A549 (cell line): ENCODE results near the gene ITGBL1. TPM values are rescaled to one million over a fixed set of nuclear protein-coding genes. Genes with fewer than 3 reads are reported as not detected.

Experiments used
- ATAC-seq, 2 experiments: fragments of 200-7000 bp in 1 of 2; fragments of >200 bp in 1 of 2; cut with Nextera tagmentation in 1 of 2; cut with Tn5 transposase in 1 of 2; 3 replicates each; pipeline versions ENCODE4 v1.8.0 to v1.9.1; 2018 to 2020; ENCODE audit warnings: mild to moderate bottlenecking in 1 of 2, moderate library complexity in 1 of 2
- CTCF ChIA-PET: fragments of 300-600 bp; sonication (Branson Sonifier 250); formaldehyde crosslinking; extraction: SDS; loops from one replicate; lab custom pipeline; 2021; ENCODE audit warnings: antibody characterized with exemption, inconsistent platforms; lab: Yijun Ruan, JAX
- POLR2A ChIA-PET: fragments of 350-600 bp; formaldehyde crosslinking; extraction: SDS; loops from one replicate; lab custom pipeline; 2021; ENCODE audit warnings: antibody characterized with exemption, inconsistent platforms; lab: Yijun Ruan, JAX
- DNase-seq, 2 experiments: peaks; one replicate each; pipeline versions ENCODE4 v3.0.0 to v3.0.0-alpha.2; 2011 to 2016; ENCODE audit warnings: low read depth in 1 of 2, low spot score in 1 of 2
- FAIRE-seq: peaks from 2 replicates; lab custom pipeline; 2011; peaks lifted over from hg19 to GRCh38; lab: Jason Lieb, UNC
- H3K27ac ChIP-seq, 2 experiments: fragments of >200 bp; sonication (Bioruptor Twin); formaldehyde crosslinking; 3 replicates each; pipeline ENCODE4 v1.5.1; 2016 to 2017
- H3K4me1 ChIP-seq: fragments of >200 bp; sonication (Bioruptor Twin); formaldehyde crosslinking; 3 replicates; pipeline ENCODE4 v1.6.1; 2016
- H3K4me2 ChIP-seq: fragments of >200 bp; sonication (Bioruptor Twin); formaldehyde crosslinking; 3 replicates; pipeline ENCODE4 v1.6.1; 2016
- H3K4me3 ChIP-seq: fragments of >200 bp; sonication (Bioruptor Twin); formaldehyde crosslinking; 3 replicates; pipeline ENCODE4 v1.5.1; 2016
- H3K9me3 ChIP-seq: fragments of >200 bp; sonication (Bioruptor Twin); formaldehyde crosslinking; 3 replicates; pipeline ENCODE4 v1.6.1; 2016
- CBX2 ChIP-seq: fragments of 200-600 bp; sonication (generic); IDR thresholded peaks from 2 replicates; pipeline ENCODE4 v1.6.1; 2016; ENCODE audit warnings: low read depth, mild to moderate bottlenecking, borderline replicate concordance
- CBX8 ChIP-seq: fragments of 200-600 bp; sonication (generic); IDR thresholded peaks from 2 replicates; pipeline ENCODE4 v1.6.1; 2016
- CHD4 ChIP-seq: fragments of 200-600 bp; sonication (generic); IDR thresholded peaks from 2 replicates; pipeline ENCODE4 v1.6.1; 2016; ENCODE audit warnings: antibody characterized with exemption, mild to moderate bottlenecking, borderline replicate concordance
- EP300 ChIP-seq, 2 experiments: fragments of >200 bp; sonication (Bioruptor Twin); formaldehyde crosslinking; IDR thresholded peaks; 2 replicates in 1 of 2; 3 replicates in 1 of 2; pipeline ENCODE4 v1.6.1; 2016 to 2017
- ESRRA ChIP-seq: fragments of 150-350 bp; IDR thresholded peaks from 2 replicates; pipeline ENCODE4 v1.6.1; 2014; ENCODE audit warnings: mild to moderate bottlenecking, low read length, borderline replicate concordance
- FOXS1 ChIP-seq: fragments of 250-450 bp; sonication (Bioruptor Pico); IDR thresholded peaks from 2 replicates; pipeline ENCODE4 v1.5.0; 2020; ENCODE audit warnings: mild to moderate bottlenecking, moderate library complexity
- GATA3 ChIP-seq: IDR thresholded peaks from 2 replicates; pipeline ENCODE4 v1.6.1; 2012; ENCODE audit warnings: borderline replicate concordance
- HOXA7 ChIP-seq: fragments of 250-450 bp; sonication (Bioruptor Pico); IDR thresholded peaks from 2 replicates; pipeline ENCODE4 v1.5.0; 2020; ENCODE audit warnings: mild to moderate bottlenecking, moderate library complexity
- HOXB5 ChIP-seq: fragments of 250-450 bp; sonication (Bioruptor Pico); IDR thresholded peaks from 2 replicates; pipeline ENCODE4 v1.5.0; 2020; ENCODE audit warnings: mild to moderate bottlenecking, moderate library complexity
- JUNB ChIP-seq: fragments of >200 bp; sonication (Bioruptor Twin); formaldehyde crosslinking; IDR thresholded peaks from 2 replicates; pipeline ENCODE4 v1.6.1; 2016
- KDM1A ChIP-seq: fragments of 200-600 bp; sonication (generic); IDR thresholded peaks from 2 replicates; pipeline ENCODE4 v1.6.1; 2016; ENCODE audit warnings: low read depth, mild to moderate bottlenecking
- MAFK ChIP-seq: fragments of 450-650 bp; IDR thresholded peaks from 2 replicates; pipeline ENCODE4 v1.6.1; 2014; ENCODE audit not compliant: partially characterized antibody
- MAZ ChIP-seq: fragments of 150-350 bp; IDR thresholded peaks from 2 replicates; pipeline ENCODE4 v1.6.1; 2014; ENCODE audit warnings: antibody characterized with exemption, low read depth, low read length, borderline replicate concordance
- NPAS2 ChIP-seq: fragments of 250-450 bp; sonication (Bioruptor Pico); IDR thresholded peaks from 2 replicates; pipeline ENCODE4 v1.8.0; 2022; ENCODE audit warnings: mild to moderate bottlenecking, moderate library complexity, borderline replicate concordance
- NR3C1 ChIP-seq: fragments of >200 bp; sonication (Bioruptor Twin); formaldehyde crosslinking; IDR thresholded peaks from 3 replicates; pipeline ENCODE4 v1.6.1; 2017
- RFX5 ChIP-seq: fragments of 450-650 bp; IDR thresholded peaks from 2 replicates; pipeline ENCODE4 v1.7.1; 2014; ENCODE audit warnings: antibody characterized with exemption, mild to moderate bottlenecking, moderate library complexity
- SREBF2 ChIP-seq: fragments of 450-650 bp; IDR thresholded peaks from 2 replicates; pipeline ENCODE4 v1.6.1; 2014; ENCODE audit warnings: mild to moderate bottlenecking, moderate library complexity
- TFCP2L1 ChIP-seq: fragments of 250-450 bp; sonication (Bioruptor Pico); IDR thresholded peaks from 2 replicates; pipeline ENCODE4 v1.5.0; 2021; ENCODE audit warnings: mild to moderate bottlenecking
- TP53 ChIP-seq: fragments of 250-450 bp; sonication (Bioruptor Pico); IDR thresholded peaks from 2 replicates; pipeline ENCODE4 v1.5.0; 2021; ENCODE audit warnings: mild to moderate bottlenecking, moderate library complexity
- ZC3H11A ChIP-seq: fragments of 450-650 bp; IDR thresholded peaks from 2 replicates; pipeline ENCODE4 v1.6.1; 2014; ENCODE audit warnings: antibody characterized with exemption, mild to moderate bottlenecking
- ZFP36 ChIP-seq: fragments of 450-650 bp; IDR thresholded peaks from 2 replicates; pipeline ENCODE4 v1.6.1; 2014; ENCODE audit warnings: borderline replicate concordance; ENCODE audit not compliant: partially characterized antibody
- WGBS: methylation state at CpG from one replicate; pipeline ENCODE4 v1.1.6; 2017; ENCODE audit errors: missing lambda C conversion rate; 5-methylcytosine and 5-hydroxymethylcytosine counted together
- polyA plus RNA-seq, 4 experiments: library from polyadenylated mRNA; depleted of rRNA in 3 of 4; stranded (reverse); fragments of >200 nt; fragmentation: RNase III in 1 of 4; extraction: RNeasy Plus Mini Kit Qiagen cat#74134 plus additional on column Dnase treatment in 1 of 4; gene quantifications; 2 replicates in 3 of 4; 3 replicates in 1 of 4; pipeline ENCODE4 v1.2.3, GENCODE V29; 2011 to 2017
- TF ChIP-seq, protein P1 (sequence below): fragments of 450-650 bp; IDR thresholded peaks from 2 replicates; pipeline ENCODE4 v1.6.1; 2014; ENCODE audit warnings: antibody characterized with exemption
- TF ChIP-seq, protein P2 (sequence below): fragments of 200-600 bp; sonication (generic); IDR thresholded peaks from 2 replicates; pipeline ENCODE4 v1.6.1; 2016; ENCODE audit warnings: antibody characterized with exemption, mild to moderate bottlenecking, moderate library complexity
- TF ChIP-seq, protein P3 (sequence below): IDR thresholded peaks from 2 replicates; pipeline ENCODE4 v1.6.1; 2012
- TF ChIP-seq, protein P4 (sequence below): fragments of 250-450 bp; sonication (Bioruptor Pico); IDR thresholded peaks from 2 replicates; pipeline ENCODE4 v1.5.0; 2021; ENCODE audit warnings: mild to moderate bottlenecking, moderate library complexity, borderline replicate concordance

ITGBL1 gene
- polyA plus RNA-seq, 2 of the 4 experiments (the other 2 are of a cell fraction) = 0.40 to 1.3 TPM

DNA sequence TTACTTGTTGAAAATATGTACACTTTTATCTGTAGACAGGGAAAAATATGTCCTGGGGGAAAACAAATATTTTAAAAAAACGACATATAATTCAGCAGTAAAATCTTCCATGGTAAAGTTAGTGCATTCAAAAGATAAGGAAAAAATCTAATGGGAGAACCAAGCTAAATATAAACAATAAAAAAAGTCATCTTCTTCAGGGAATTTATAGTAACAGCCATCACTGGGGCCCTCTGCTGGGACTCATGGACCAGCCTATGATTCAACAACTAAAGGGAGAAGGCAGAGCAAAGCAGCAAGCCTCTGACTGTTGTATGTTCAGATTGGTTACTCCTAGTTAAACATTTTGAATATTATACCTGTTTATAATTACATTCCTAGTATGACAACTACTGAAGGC lies 93.0 kb downstream of the ITGBL1 start:
- H3K4me3 ChIP-seq = no peak overlapping the region
- no peak for DNase-seq
- CTCF ChIA-PET = interaction anchor here (0.5 to 1.2 kb wide), 3 partner anchors 10 to 158 kb away, joined by 3 read pairs; no protein-coding TSS in a partner anchor
- WGBS = 33% methylated on average over 1 of the region's 1 CpG
- POLR2A ChIA-PET = no interaction called here
- H3K4me2 ChIP-seq = no peak overlapping the region
- no peak overlapping the region for H3K27ac ChIP-seq
- no peaks in the 10 kb centered on the region for H3K9me3 ChIP-seq
- TF ChIP-seq SREBF2 (no peak), KDM1A (no peak), ESRRA (no peak), HOXA7 (CRISPR knock-in tag) (no peak), CBX2 (no peak), ZC3H11A (no peak), TFCP2L1 (CRISPR knock-in tag) (no peak), RFX5 (no peak), NPAS2 (CRISPR knock-in tag) (no peak), CBX8 (no peak), NR3C1 (no peak), ZFP36 (no peak), GATA3 (no peak)
- TF ChIP-seq, protein P1, sequence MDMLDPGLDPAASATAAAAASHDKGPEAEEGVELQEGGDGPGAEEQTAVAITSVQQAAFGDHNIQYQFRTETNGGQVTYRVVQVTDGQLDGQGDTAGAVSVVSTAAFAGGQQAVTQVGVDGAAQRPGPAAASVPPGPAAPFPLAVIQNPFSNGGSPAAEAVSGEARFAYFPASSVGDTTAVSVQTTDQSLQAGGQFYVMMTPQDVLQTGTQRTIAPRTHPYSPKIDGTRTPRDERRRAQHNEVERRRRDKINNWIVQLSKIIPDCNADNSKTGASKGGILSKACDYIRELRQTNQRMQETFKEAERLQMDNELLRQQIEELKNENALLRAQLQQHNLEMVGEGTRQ = no peak
- TF ChIP-seq, protein P2, sequence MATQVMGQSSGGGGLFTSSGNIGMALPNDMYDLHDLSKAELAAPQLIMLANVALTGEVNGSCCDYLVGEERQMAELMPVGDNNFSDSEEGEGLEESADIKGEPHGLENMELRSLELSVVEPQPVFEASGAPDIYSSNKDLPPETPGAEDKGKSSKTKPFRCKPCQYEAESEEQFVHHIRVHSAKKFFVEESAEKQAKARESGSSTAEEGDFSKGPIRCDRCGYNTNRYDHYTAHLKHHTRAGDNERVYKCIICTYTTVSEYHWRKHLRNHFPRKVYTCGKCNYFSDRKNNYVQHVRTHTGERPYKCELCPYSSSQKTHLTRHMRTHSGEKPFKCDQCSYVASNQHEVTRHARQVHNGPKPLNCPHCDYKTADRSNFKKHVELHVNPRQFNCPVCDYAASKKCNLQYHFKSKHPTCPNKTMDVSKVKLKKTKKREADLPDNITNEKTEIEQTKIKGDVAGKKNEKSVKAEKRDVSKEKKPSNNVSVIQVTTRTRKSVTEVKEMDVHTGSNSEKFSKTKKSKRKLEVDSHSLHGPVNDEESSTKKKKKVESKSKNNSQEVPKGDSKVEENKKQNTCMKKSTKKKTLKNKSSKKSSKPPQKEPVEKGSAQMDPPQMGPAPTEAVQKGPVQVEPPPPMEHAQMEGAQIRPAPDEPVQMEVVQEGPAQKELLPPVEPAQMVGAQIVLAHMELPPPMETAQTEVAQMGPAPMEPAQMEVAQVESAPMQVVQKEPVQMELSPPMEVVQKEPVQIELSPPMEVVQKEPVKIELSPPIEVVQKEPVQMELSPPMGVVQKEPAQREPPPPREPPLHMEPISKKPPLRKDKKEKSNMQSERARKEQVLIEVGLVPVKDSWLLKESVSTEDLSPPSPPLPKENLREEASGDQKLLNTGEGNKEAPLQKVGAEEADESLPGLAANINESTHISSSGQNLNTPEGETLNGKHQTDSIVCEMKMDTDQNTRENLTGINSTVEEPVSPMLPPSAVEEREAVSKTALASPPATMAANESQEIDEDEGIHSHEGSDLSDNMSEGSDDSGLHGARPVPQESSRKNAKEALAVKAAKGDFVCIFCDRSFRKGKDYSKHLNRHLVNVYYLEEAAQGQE = no peak
- no peaks in the 10 kb centered on the region for H3K4me1 ChIP-seq
- FAIRE-seq = no peak
- no peak for ATAC-seq

DNA sequence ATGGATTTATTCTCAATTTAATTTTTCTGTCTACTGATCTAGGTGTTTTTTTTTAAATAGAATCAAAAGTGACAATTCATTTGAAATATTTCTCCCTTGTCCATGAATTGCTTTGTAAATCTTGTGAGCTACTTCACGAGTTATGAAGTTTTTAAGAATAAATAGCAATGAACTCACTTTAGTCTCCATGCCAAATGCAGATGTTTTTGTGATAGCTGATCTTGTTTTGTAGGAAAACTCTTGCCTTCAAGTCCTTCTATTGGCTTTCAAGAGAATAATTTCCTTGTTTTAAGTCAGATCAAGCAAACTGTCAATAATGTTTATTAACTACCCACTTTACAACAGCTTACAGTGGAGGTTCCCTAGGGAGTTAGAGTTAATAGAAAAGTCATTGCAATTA lies 99.8 kb downstream of the ITGBL1 start:
- ChIA-PET POLR2A (no interaction called here), CTCF (no interaction called here)
- 40% methylated on average over 1 of the region's 1 CpG for WGBS
- no peak for FAIRE-seq
- H3K4me2 ChIP-seq = no peak overlapping the region
- H3K4me3 ChIP-seq = no peak overlapping the region
- no peak overlapping the region for H3K27ac ChIP-seq
- no peak for TF ChIP-seq FOXS1 (CRISPR knock-in tag)
- TF ChIP-seq JUNB = no peak
- TF ChIP-seq MAZ = no peak
- TF ChIP-seq NPAS2 (CRISPR knock-in tag) = no peak
- no peak for TF ChIP-seq NR3C1
- TF ChIP-seq HOXB5 (CRISPR knock-in tag) = no peak
- TF ChIP-seq MAFK = no peak
- TF ChIP-seq, protein P3, sequence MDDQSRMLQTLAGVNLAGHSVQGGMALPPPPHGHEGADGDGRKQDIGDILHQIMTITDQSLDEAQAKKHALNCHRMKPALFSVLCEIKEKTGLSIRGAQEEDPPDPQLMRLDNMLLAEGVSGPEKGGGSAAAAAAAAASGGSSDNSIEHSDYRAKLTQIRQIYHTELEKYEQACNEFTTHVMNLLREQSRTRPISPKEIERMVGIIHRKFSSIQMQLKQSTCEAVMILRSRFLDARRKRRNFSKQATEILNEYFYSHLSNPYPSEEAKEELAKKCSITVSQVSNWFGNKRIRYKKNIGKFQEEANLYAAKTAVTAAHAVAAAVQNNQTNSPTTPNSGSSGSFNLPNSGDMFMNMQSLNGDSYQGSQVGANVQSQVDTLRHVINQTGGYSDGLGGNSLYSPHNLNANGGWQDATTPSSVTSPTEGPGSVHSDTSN = no peak
- no peak for ATAC-seq
- no peak for DNase-seq
- H3K9me3 ChIP-seq = no peaks in the 10 kb centered on the region
- 0 out of 3 replicates have a peak, but pooled peaks cover 3% of the 10 kb centered on the region for H3K4me1 ChIP-seq

DNA sequence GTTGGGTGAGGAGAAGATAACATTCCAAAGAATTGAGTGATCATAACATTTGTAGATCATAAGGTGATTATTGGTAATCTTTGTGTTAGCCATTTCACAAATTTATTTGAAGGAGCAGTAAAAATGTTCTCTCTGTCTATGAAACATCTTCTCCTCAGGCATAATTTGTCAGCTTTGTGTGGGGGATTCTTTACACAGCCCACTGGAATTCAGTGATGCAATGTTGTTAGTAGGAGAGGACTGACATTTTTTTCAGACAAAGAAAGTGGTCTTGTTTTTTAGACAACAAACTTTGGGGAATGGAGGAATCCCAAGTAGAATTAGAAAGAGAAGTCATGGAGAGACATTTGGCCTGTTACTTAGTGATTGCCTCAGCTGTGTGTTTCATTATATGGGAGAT lies 100.3 kb downstream of the ITGBL1 start:
- H3K4me1 ChIP-seq = 0 out of 3 replicates have a peak, but pooled peaks cover 3% of the 10 kb centered on the region
- ATAC-seq = no peak

More for the DNA sequence above, 100.3 kb downstream of the ITGBL1 start:
- FAIRE-seq (no peak), DNase-seq (no peak)
- POLR2A ChIA-PET = no interaction called here
- CTCF ChIA-PET = no interaction called here
- H3K4me2 ChIP-seq = no peak overlapping the region
- H3K27ac ChIP-seq = no peak overlapping the region
- H3K4me3 ChIP-seq = no peak overlapping the region
- H3K9me3 ChIP-seq = no peaks in the 10 kb centered on the region
- TF ChIP-seq TP53 (CRISPR knock-in tag) (no peak), CBX8 (no peak), EP300 (IDR thresholded peaks at IDR 0.05) (no peak), CHD4 (no peak)
- TF ChIP-seq, protein P4, sequence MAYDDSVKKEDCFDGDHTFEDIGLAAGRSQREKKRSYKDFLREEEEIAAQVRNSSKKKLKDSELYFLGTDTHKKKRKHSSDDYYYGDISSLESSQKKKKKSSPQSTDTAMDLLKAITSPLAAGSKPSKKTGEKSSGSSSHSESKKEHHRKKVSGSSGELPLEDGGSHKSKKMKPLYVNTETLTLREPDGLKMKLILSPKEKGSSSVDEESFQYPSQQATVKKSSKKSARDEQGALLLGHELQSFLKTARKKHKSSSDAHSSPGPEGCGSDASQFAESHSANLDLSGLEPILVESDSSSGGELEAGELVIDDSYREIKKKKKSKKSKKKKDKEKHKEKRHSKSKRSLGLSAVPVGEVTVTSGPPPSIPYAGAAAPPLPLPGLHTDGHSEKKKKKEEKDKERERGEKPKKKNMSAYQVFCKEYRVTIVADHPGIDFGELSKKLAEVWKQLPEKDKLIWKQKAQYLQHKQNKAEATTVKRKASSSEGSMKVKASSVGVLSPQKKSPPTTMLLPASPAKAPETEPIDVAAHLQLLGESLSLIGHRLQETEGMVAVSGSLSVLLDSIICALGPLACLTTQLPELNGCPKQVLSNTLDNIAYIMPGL = no peak
